Esophagus squamous epithelium (tissue), 4 donors: Measurements from ENCODE around the gene B3GAT1.

ENCODE experiments used
- CTCF ChIP-seq, 6 experiments: fragments of 450-650 bp in 4 of 6; fragments of 200-600 bp in 2 of 6; sonication (generic) in 2 of 6; IDR thresholded peaks; one replicate each; pipeline ENCODE4 v1.5.1; 2016 to 2019; ENCODE audit warnings: antibody characterized with exemption in 6 of 6, mild to moderate bottlenecking in 4 of 6, moderate library complexity in 4 of 6
- POLR2A ChIP-seq, 4 donors: fragments of 450-650 bp; IDR thresholded peaks; one replicate each; pipeline ENCODE4 v1.6.1; 2017; ENCODE audit warnings: antibody characterized with exemption in 4 of 4, mild to moderate bottlenecking in 4 of 4, moderate library complexity in 3 of 4

GRCh38 chr11:134404575-134405341 lies 7.3 kb downstream of the B3GAT1 start:
- TF ChIP-seq CTCF (IDR thresholded peaks at IDR 0.05) (no peak), POLR2A (IDR thresholded peaks at IDR 0.05) (no peak)
